Measurements from ENCODE around the gene PDIA4.
"Not testable (repeated sequence)": the region's sequence is repeated elsewhere in the genome, so short reads cannot be mapped to it uniquely, and the experiment has no call there.

DNA sequence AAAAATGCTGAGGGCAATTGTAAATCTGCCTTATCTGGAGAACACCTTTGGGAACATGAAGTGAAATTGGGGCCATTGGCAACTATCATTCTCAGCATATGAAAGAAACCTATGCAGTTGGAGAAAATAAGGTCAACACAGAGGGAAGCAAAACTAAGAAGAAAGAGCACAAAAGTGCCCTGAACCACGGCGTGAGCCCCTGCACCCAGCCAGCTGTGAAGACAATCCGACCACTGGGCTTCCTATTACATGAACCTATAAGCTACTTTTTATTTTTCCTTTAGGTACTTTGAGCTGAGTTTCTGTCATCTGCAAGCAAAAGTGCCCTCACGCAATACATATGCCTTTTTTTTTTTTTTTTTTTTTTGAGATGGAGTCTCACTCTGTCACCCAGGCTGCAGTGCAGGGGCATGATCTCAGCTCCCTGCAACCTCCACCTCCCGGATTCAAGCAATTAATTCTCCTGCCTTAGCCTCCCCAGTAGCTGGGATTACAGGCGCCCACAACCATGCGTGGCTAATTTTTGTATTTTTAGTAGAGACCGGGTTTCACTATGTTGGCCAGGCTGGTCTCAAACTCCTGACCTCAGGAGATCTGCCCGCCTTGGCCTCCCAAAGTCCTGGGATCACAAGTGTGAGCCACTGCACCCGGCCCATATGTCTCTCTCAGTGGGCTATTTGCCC is 34.1 kb upstream of the PDIA4 start:
- not testable (repeated sequence) for TF ChIP-seq CTCF, POLR2A, EP300 (IDR thresholded peaks at IDR 0.05)
